ENCODE results near the gene ACSBG1.

ACSBG1 gene

GRCh38 chr15:78127882-78128281 is 106.5 kb downstream of the ACSBG1 start:
- DNase-seq = no peak

GRCh38 chr15:78125267-78125666 is 109.1 kb downstream of the ACSBG1 start:
- DNase-seq = no peak

DNA sequence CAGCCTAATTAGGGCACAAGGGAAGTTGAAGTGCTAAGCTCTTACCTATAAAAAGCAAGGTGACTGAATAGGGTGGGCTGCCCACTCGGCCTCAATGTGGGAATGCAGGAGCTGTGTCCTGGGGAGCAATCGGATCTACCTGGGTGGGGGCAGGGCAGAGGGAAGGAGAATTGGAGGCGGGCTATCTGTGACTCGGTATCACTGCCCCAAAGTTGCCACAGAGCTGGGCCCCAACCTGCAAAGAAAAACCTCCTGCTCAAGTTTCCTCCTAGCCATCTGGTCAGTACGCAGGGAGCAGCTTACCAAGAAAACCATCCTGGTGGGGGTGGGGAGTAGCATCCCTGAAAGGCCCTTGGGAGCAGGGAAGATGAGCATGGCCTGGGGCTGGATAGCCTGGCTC is 113.8 kb downstream of the ACSBG1 start:
- no peak for DNase-seq
